GM12878 (cell line): ENCODE data around the gene NECAB3. TPM values are rescaled to one million over a fixed set of nuclear protein-coding genes. Genes with fewer than 3 reads are reported as not detected.

Source experiments
- ATAC-seq: fragments of 200-7000 bp; cut with Tn5 transposase; 3 replicates; pipeline ENCODE4 v1.9.1; 2020; ENCODE audit warnings: mild to moderate bottlenecking, moderate library complexity
- BruUV-seq: library from RNA; stranded (reverse); fragments of 400-500 nt; replicated peaks from 2 replicates; lab custom pipeline; 2021; lab: Mats Ljungman, UMichigan
- CTCF ChIA-PET: fragments of 300-600 bp; sonication (Branson Sonifier 250); formaldehyde crosslinking; extraction: SDS; loops from one replicate; lab custom pipeline; 2021; ENCODE audit warnings: inconsistent platforms; lab: Yijun Ruan, JAX
- POLR2A ChIA-PET: fragments of 350-600 bp; formaldehyde crosslinking; extraction: SDS; loops from one replicate; lab custom pipeline; 2021; ENCODE audit warnings: inconsistent platforms; lab: Charles Lee
- RAD21 ChIA-PET: fragments of 300-600 bp; sonication (Branson Sonifier 250); formaldehyde crosslinking; loops from one replicate; lab custom pipeline; 2023; ENCODE audit warnings: antibody characterized with exemption; ENCODE audit not compliant: unreplicated experiment; lab: Charles Lee
- SMC1A ChIA-PET: fragments of 300-600 bp; sonication (Branson Sonifier 250); formaldehyde crosslinking; loops from one replicate; lab custom pipeline; 2023; ENCODE audit not compliant: unreplicated experiment, uncharacterized antibody; lab: Charles Lee
- DNase-seq: peaks from one replicate; pipeline ENCODE4 v3.0.0-alpha.2; 2011; ENCODE audit warnings: low read depth, low spot score
- FAIRE-seq: peaks from 3 replicates; lab custom pipeline; 2011; peaks lifted over from hg19 to GRCh38; lab: Jason Lieb, UNC
- H2AFZ ChIP-seq: 2 replicates; pipeline ENCODE4 v1.6.0; 2011; ENCODE audit warnings: low read depth, low read length, control low read depth; ENCODE audit not compliant: control insufficient read depth
- H3K27ac ChIP-seq: 2 replicates; pipeline ENCODE4 v1.5.1; 2011; ENCODE audit warnings: control low read depth; ENCODE audit not compliant: control insufficient read depth, insufficient read depth
- H3K27me3 ChIP-seq, 2 experiments: replicated peaks in 1 of 2; 2 replicates each; pipeline versions ENCODE4 v1.6.0 to v1.6.1; 2011; ENCODE audit warnings: low read length in 1 of 2; ENCODE audit not compliant: control insufficient read depth in 2 of 2, insufficient read depth in 2 of 2
- H3K36me3 ChIP-seq, 2 experiments: 2 replicates each; pipeline ENCODE4 v1.5.1; 2011; ENCODE audit warnings: low read length in 1 of 2; ENCODE audit not compliant: control insufficient read depth in 2 of 2, insufficient read depth in 2 of 2
- H3K4me1 ChIP-seq: 2 replicates; pipeline ENCODE4 v1.6.1; 2011; ENCODE audit warnings: mild to moderate bottlenecking, low read length, moderate library complexity, mixed read lengths; ENCODE audit not compliant: control insufficient read depth, insufficient read depth
- H3K4me2 ChIP-seq: 2 replicates; pipeline ENCODE4 v1.6.0; 2011; ENCODE audit warnings: control low read depth; ENCODE audit not compliant: control insufficient read depth, insufficient read depth
- H3K4me3 ChIP-seq: fragments of 200-600 bp; sonication (generic); 2 replicates; pipeline ENCODE4 v1.5.1; 2016
- H3K79me2 ChIP-seq: 2 replicates; pipeline ENCODE4 v1.6.0; 2011; ENCODE audit warnings: low read length; ENCODE audit not compliant: control insufficient read depth, insufficient read depth
- H3K9ac ChIP-seq: 2 replicates; pipeline ENCODE4 v1.8.0; 2011; ENCODE audit warnings: low read length, control low read depth, mixed read lengths; ENCODE audit not compliant: control insufficient read depth, insufficient read depth
- H3K9me3 ChIP-seq: replicated peaks from 3 replicates; pipeline ENCODE4 v1.5.1; 2011; ENCODE audit warnings: mild to moderate bottlenecking, low read length; ENCODE audit not compliant: control insufficient read depth, insufficient read depth
- H4K20me1 ChIP-seq: 2 replicates; pipeline ENCODE4 v1.6.0; 2011; ENCODE audit not compliant: control insufficient read depth, insufficient read depth
- BACH1 ChIP-seq: fragments of 450-650 bp; IDR thresholded peaks from 2 replicates; pipeline ENCODE4 v1.6.1; 2017; ENCODE audit warnings: mild to moderate bottlenecking, borderline replicate concordance
- BHLHE40 ChIP-seq, 2 experiments: fragments of 450-650 bp in 1 of 2; IDR thresholded peaks; 2 replicates each; pipeline ENCODE4 v1.6.1; 2011 to 2017; ENCODE audit warnings: low read depth in 2 of 2, borderline replicate concordance in 1 of 2, improper control_type of control experiment in 1 of 2, low read length in 1 of 2, mild to moderate bottlenecking in 1 of 2
- CHD2 ChIP-seq: IDR thresholded peaks from 2 replicates; pipeline ENCODE4 v1.6.1; 2011; ENCODE audit warnings: low read depth, low read length, improper control_type of control experiment, borderline replicate concordance
- FOXK2 ChIP-seq: fragments of 450-650 bp; IDR thresholded peaks from 2 replicates; pipeline ENCODE4 v1.6.1; 2017; ENCODE audit warnings: mild to moderate bottlenecking, moderate library complexity
- HCFC1 ChIP-seq: fragments of 150-350 bp; IDR thresholded peaks from 2 replicates; pipeline ENCODE4 v1.6.1; 2014; ENCODE audit warnings: low read length
- IKZF1 ChIP-seq: fragments of 450-650 bp; conservative IDR thresholded peaks from 2 replicates; pipeline ENCODE4 v1.6.1; 2017; ENCODE audit warnings: antibody characterized with exemption, mild to moderate bottlenecking
- LARP7 ChIP-seq: fragments of 450-650 bp; IDR thresholded peaks from 2 replicates; pipeline ENCODE4 v1.6.1; 2017; ENCODE audit warnings: mild to moderate bottlenecking
- MXI1 ChIP-seq: fragments of 150-350 bp; IDR thresholded peaks from 2 replicates; pipeline ENCODE4 v1.6.1; 2011; ENCODE audit warnings: low read depth, mild to moderate bottlenecking, inconsistent platforms, low read length, improper control_type of control experiment
- MYC ChIP-seq: IDR thresholded peaks from 2 replicates; pipeline ENCODE4 v1.6.1; 2011; ENCODE audit warnings: mild to moderate bottlenecking, low read length, moderate library complexity, inconsistent platforms; ENCODE audit not compliant: insufficient read depth, insufficient replicate concordance, insufficient read length, severe bottlenecking
- NKRF ChIP-seq: fragments of 450-650 bp; conservative IDR thresholded peaks from 2 replicates; pipeline ENCODE4 v1.6.1; 2017; ENCODE audit warnings: mild to moderate bottlenecking, moderate library complexity
- POLR2A ChIP-seq: IDR thresholded peaks from 2 replicates; pipeline ENCODE4 v1.6.1; 2011; ENCODE audit warnings: low read depth, mild to moderate bottlenecking, low read length
- RB1 ChIP-seq: fragments of 450-650 bp; formaldehyde crosslinking; IDR thresholded peaks from 2 replicates; pipeline ENCODE4 v1.6.1; 2017; ENCODE audit warnings: mild to moderate bottlenecking, borderline replicate concordance
- RELA ChIP-seq: fragments of 450-650 bp; IDR thresholded peaks from 2 replicates; pipeline ENCODE4 v1.8.0; 2014; ENCODE audit warnings: borderline replicate concordance; ENCODE audit not compliant: partially characterized antibody
- SPI1 ChIP-seq: IDR thresholded peaks from 2 replicates; pipeline ENCODE4 v1.6.1; 2011; ENCODE audit warnings: low read depth, mild to moderate bottlenecking, low read length, moderate library complexity, borderline replicate concordance; ENCODE audit not compliant: insufficient read depth
- SUZ12 ChIP-seq: fragments of 200-600 bp; sonication (generic); IDR thresholded peaks from one replicate; pipeline ENCODE4 v1.6.1; 2018; ENCODE audit warnings: antibody characterized with exemption, mild to moderate bottlenecking; ENCODE audit not compliant: unreplicated experiment
- TCF3 ChIP-seq: IDR thresholded peaks from 2 replicates; pipeline ENCODE4 v1.6.1; 2012; ENCODE audit warnings: low read depth, mild to moderate bottlenecking, low read length, borderline replicate concordance; ENCODE audit not compliant: insufficient read depth
- ZNF207 ChIP-seq: fragments of 450-650 bp; IDR thresholded peaks from 2 replicates; pipeline ENCODE4 v1.6.1; 2014; ENCODE audit warnings: antibody characterized with exemption, mild to moderate bottlenecking, borderline replicate concordance
- ZNF687 ChIP-seq: fragments of 450-650 bp; IDR thresholded peaks from 2 replicates; pipeline ENCODE4 v1.6.1; 2017; ENCODE audit warnings: mild to moderate bottlenecking, moderate library complexity
- ZSCAN29 ChIP-seq: fragments of 450-650 bp; IDR thresholded peaks from 2 replicates; pipeline ENCODE4 v1.6.1; 2017; ENCODE audit warnings: mild to moderate bottlenecking, moderate library complexity
- WGBS: methylation state at CpG from one replicate; pipeline ENCODE4 v1.1.6; 2016; ENCODE audit warnings: low lambda C conversion rate; ENCODE audit not compliant: insufficient replicate concordance, insufficient coverage; ENCODE audit errors: missing lambda C conversion rate; 5-methylcytosine and 5-hydroxymethylcytosine counted together
- in situ Hi-C: fragments of 300-500 bp; cut with MboI; formaldehyde crosslinking; loops from 9 replicates; pipeline ENCODE4 v1.14.3; 2018; ENCODE audit warnings: mixed read lengths
- intact Hi-C: fragments of 100-400 bp; cut with micrococcal nuclease; formaldehyde crosslinking; loops from one replicate; pipeline ENCODE4 v1.14.2; 2022; ENCODE audit not compliant: unreplicated experiment
- polyA plus RNA-seq, 11 experiments: library from polyadenylated mRNA; depleted of rRNA in 4 of 11; unstranded in 6 of 11; stranded (reverse) in 5 of 11; fragments of >200 nt; fragmentation: Nextera tagmentation in 4 of 11; fragmentation: Illumina TruSeq in 1 of 11; extraction: Ambion mirVana in 4 of 11; extraction: Trizol in 1 of 11; gene quantifications; 1 replicate in 1 of 11; 2 replicates in 10 of 11; pipeline versions ENCODE4 v1.2.1 to v1.2.3, GENCODE V29; 2011 to 2016; ENCODE audit warnings: inconsistent platforms in 2 of 11, missing spikeins in 2 of 11, low read depth in 1 of 11
- total RNA-seq, 4 experiments: library from RNA; depleted of rRNA in 3 of 4; stranded (reverse); fragments of >200 nt in 3 of 4; fragmentation: Illumina TruSeq in 1 of 4; extraction: Trizol in 1 of 4; gene quantifications; 2 replicates each; pipeline versions ENCODE4 v1.2.1 to v1.2.3, GENCODE V29; 2013 to 2021

NECAB3 gene
- total and polyA plus RNA-seq, 10 of the 15 experiments (the other 5 are each of a cell fraction or from before 2014, with no cell fraction given) = 0.21 to 17.0 (median 7.2) TPM

- 1% methylated on average over 47 of the region's 55 CpGs for WGBS
- Histone ChIP-seq H3K4me1 (peaks cover 29% of the 10 kb centered on the region), H3K27me3 (no peaks in the 10 kb centered on the region), H3K9me3 (no peaks in the 10 kb centered on the region), H3K27ac (peak overlapping the region; percentile 65), H3K4me3 (peak overlapping the region; percentile 75), H2AFZ (peak overlapping the region; percentile 39), H4K20me1 (peaks cover 4% of the 10 kb centered on the region; the same call in 1 of the 2 replicates), H3K4me2 (peak overlapping the region; percentile 99), H3K9ac (peak overlapping the region; percentile 36), H3K79me2 (peaks cover 2% of the 10 kb centered on the region), H3K36me3 (no peaks in the 10 kb centered on the region)
- SMC1A ChIA-PET = interaction anchor here (0.9 to 4.0 kb wide), 17 partner anchors 12 to 444 kb away, joined by 3 to 20 read pairs (median 4); partner anchors contain the start of genes CBFA2T2 and CDK5RAP1
- intact Hi-C loops = loop anchor here (2.0 to 10.0 kb wide), 2 partner anchors 64 to 458 kb away; partner anchors contain the start of gene ZNF341
- in situ Hi-C loops = no loop called here
- FAIRE-seq (no peak), ATAC-seq (peak; percentile 43), DNase-seq (no peak)
- POLR2A ChIA-PET = interaction anchor here (0.6 to 3.3 kb wide), 10 partner anchors 12 to 210 kb away, joined by 3 to 20 read pairs (median 4); partner anchors contain the start of genes CBFA2T2 and PXMP4
- CTCF ChIA-PET = interaction anchor here (0.5 to 4.1 kb wide), 34 partner anchors 9 to 368 kb away, joined by 3 to 43 read pairs (median 3); partner anchors contain the start of genes CBFA2T2, CDK5RAP1, CHMP4B and E2F1
- BruUV-seq = no TSS peak
- RAD21 ChIA-PET = interaction anchor here (0.6 to 3.3 kb wide), 28 partner anchors 9 to 266 kb away, joined by 3 to 25 read pairs (median 4); partner anchors contain the start of genes CBFA2T2, CDK5RAP1, PXMP4 and SNTA1
- TF ChIP-seq FOXK2 (no peak), SUZ12 (no peak), IKZF1 (peak; percentile 53), RELA (no peak), HCFC1 (no peak), RB1 (no peak), ZNF687 (peak; percentile 52; the same call in 1 of the 2 replicates), ZSCAN29 (no peak), BHLHE40 (IDR thresholded peaks at IDR 0.05; ENCODE audit: borderline replicate concordance in 1 of 2, low read depth in 2 of 2, low read length in 1 of 2) (peak in 1 of 2 experiments; percentile 71; a peak in 1 of 4 replicates), CHD2 (no peak), TCF3 (no peak), SPI1 (no peak), MXI1 (0 out of 2 replicates have a peak, but pooled peaks have one; percentile 40), MYC (peak; percentile 68), NKRF (0 out of 2 replicates have a peak, but pooled peaks have one; percentile 10), LARP7 (peak; percentile 22), POLR2A (peak; percentile 63), ZNF207 (no peak), BACH1 (peak; percentile 26; the same call in 1 of the 2 replicates)
Observed at GRCh38 chr20:33667245-33667675, 7.0 kb downstream of the NECAB3 start.
